GM23338 (cell line): ENCODE data around the gene PRAC1.

Experiments
- EZH2 ChIP-seq: fragments of 200-600 bp; sonication (generic); IDR thresholded peaks from one replicate; pipeline ENCODE4 v1.8.0; 2017; ENCODE audit warnings: antibody characterized with exemption, mild to moderate bottlenecking, low read depth; ENCODE audit not compliant: unreplicated experiment
- EZH2phosphoT487 ChIP-seq: fragments of 200-600 bp; sonication (generic); IDR thresholded peaks from one replicate; pipeline ENCODE4 v1.8.1; 2018; ENCODE audit warnings: antibody characterized with exemption; ENCODE audit not compliant: unreplicated experiment
- POLR2AphosphoS5 ChIP-seq: IDR thresholded peaks from 2 replicates; pipeline ENCODE4 v1.6.1; 2016; ENCODE audit warnings: antibody characterized with exemption, low read depth
- ZNF114 ChIP-seq: fragments of 250-450 bp; sonication (Bioruptor Pico); IDR thresholded peaks from 2 replicates; pipeline ENCODE4 v1.5.0; 2020; ENCODE audit warnings: mild to moderate bottlenecking, moderate library complexity
- ZNF331 ChIP-seq: fragments of 250-450 bp; sonication (Bioruptor Pico); IDR thresholded peaks from 2 replicates; pipeline ENCODE4 v1.5.0; 2020; ENCODE audit warnings: low read depth, mild to moderate bottlenecking, moderate library complexity
- TF ChIP-seq, protein P1 (sequence below), 2 experiments: fragments of 200-600 bp in 1 of 2; sonication (generic) in 1 of 2; conservative IDR thresholded peaks; 2 replicates each; pipeline versions ENCODE4 v1.5.1 to v1.6.1; 2016 to 2017; ENCODE audit warnings: antibody characterized with exemption in 2 of 2, low read depth in 2 of 2, mild to moderate bottlenecking in 2 of 2, moderate library complexity in 1 of 2
- TF ChIP-seq, protein P2 (sequence below): IDR thresholded peaks from one replicate; pipeline ENCODE4 v1.6.1; 2018; ENCODE audit warnings: antibody characterized with exemption; ENCODE audit not compliant: unreplicated experiment

DNA sequence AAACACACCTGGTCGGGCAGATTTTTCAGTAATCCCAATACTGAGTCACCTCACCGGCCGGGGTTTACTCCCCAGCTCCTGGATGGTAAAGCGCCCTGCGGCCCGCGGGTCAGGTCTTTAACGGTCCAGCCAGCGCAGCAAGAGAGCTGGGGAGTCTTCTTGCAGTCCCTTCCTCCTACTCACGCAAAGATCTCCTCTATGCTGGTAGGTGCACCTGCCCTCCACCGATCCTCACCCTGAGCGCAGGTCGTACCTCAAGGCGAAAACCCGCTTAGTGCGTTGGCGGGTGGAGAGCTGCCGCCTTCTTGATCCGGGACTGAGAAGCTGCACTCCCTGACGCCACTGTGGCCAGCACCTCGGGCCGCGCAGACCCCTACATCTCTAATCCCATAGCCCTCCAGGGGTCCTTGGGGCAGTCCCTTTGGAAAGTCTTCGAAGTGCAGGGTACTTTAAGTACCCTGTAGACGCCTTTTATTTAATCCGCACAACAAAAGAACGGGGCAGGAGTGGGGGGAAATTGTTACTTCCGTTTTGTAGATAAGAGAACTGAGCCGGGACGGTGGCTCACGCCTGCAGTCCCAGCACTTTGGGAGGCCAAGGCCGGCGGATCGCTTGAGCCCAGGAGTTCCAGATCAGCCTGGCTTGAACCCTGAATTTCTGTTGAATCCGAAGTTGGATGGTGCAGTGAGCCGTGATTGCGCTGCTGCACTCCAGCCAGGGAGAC, 16.6 kb upstream of the PRAC1 start:
- TF ChIP-seq, protein P1, sequence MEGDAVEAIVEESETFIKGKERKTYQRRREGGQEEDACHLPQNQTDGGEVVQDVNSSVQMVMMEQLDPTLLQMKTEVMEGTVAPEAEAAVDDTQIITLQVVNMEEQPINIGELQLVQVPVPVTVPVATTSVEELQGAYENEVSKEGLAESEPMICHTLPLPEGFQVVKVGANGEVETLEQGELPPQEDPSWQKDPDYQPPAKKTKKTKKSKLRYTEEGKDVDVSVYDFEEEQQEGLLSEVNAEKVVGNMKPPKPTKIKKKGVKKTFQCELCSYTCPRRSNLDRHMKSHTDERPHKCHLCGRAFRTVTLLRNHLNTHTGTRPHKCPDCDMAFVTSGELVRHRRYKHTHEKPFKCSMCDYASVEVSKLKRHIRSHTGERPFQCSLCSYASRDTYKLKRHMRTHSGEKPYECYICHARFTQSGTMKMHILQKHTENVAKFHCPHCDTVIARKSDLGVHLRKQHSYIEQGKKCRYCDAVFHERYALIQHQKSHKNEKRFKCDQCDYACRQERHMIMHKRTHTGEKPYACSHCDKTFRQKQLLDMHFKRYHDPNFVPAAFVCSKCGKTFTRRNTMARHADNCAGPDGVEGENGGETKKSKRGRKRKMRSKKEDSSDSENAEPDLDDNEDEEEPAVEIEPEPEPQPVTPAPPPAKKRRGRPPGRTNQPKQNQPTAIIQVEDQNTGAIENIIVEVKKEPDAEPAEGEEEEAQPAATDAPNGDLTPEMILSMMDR (conservative IDR thresholded peaks at IDR 0.05; ENCODE audit: low read depth in 2 of 2) = no peak
- TF ChIP-seq EZH2 = peak; percentile 98
- TF ChIP-seq ZNF331 (CRISPR knock-in tag) = no peak
- no peak for TF ChIP-seq EZH2phosphoT487
- TF ChIP-seq, protein P2, sequence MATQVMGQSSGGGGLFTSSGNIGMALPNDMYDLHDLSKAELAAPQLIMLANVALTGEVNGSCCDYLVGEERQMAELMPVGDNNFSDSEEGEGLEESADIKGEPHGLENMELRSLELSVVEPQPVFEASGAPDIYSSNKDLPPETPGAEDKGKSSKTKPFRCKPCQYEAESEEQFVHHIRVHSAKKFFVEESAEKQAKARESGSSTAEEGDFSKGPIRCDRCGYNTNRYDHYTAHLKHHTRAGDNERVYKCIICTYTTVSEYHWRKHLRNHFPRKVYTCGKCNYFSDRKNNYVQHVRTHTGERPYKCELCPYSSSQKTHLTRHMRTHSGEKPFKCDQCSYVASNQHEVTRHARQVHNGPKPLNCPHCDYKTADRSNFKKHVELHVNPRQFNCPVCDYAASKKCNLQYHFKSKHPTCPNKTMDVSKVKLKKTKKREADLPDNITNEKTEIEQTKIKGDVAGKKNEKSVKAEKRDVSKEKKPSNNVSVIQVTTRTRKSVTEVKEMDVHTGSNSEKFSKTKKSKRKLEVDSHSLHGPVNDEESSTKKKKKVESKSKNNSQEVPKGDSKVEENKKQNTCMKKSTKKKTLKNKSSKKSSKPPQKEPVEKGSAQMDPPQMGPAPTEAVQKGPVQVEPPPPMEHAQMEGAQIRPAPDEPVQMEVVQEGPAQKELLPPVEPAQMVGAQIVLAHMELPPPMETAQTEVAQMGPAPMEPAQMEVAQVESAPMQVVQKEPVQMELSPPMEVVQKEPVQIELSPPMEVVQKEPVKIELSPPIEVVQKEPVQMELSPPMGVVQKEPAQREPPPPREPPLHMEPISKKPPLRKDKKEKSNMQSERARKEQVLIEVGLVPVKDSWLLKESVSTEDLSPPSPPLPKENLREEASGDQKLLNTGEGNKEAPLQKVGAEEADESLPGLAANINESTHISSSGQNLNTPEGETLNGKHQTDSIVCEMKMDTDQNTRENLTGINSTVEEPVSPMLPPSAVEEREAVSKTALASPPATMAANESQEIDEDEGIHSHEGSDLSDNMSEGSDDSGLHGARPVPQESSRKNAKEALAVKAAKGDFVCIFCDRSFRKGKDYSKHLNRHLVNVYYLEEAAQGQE = no peak
- TF ChIP-seq ZNF114 (CRISPR knock-in tag) = no peak
- TF ChIP-seq POLR2AphosphoS5 = no peak
